HFF-Myc (cell line): ENCODE measurements around the gene CDC45.

ENCODE experiments used
- DNase-seq: peaks from one replicate; pipeline ENCODE4 v3.0.0-alpha.2; 2011; ENCODE audit warnings: low read depth; ENCODE audit errors: extremely low read depth
- H3K4me3 ChIP-seq: replicated peaks from 2 replicates; pipeline ENCODE4 v1.5.1; 2011; ENCODE audit warnings: low read depth, mild to moderate bottlenecking, control low read depth, low read length
- CTCF ChIP-seq: IDR thresholded peaks from 2 replicates; pipeline ENCODE4 v1.5.1; 2012; ENCODE audit warnings: mild to moderate bottlenecking, low read depth, low read length, control low read depth; ENCODE audit errors: missing control alignments

The CDC45 gene

DNA sequence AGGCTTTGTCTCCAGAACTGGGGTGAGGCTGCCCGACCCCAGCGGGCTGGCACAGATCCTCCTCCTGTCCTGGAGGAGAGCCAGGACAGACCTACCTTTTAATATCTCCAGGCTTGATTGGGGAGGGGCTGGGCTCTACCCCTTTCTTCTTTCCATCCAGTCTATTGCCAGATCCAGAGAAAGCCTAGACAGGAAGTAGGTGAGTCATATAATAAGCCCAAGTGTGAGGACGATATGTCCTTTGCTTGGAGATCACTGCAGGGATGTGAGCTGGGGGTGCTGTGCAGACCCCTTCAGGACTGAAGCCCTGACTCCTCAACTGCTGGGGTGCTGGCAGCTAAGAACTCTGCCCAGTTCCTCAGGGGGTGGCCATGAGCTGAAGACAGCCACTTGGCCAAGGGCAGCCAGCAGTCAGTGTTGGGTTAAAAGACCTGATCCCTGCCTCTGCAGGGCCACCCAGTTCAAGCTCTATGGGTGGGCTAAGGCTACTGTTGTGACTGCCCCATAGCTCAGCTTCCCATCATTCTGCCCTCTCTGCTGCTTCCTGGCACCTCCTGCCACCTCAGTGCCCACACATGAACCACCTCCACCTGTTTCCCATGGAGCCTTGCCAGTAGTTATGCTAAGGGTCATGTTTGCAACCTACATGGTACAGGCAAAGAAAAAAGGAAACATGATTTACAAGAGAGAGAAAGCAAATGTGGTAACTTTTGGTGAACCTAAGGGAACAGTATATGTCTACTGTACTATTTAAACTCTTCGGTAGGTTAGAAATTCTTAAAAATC lies 23.9 kb upstream of the CDC45 start:
- DNase-seq, result no peak
- no peak for TF ChIP-seq CTCF
- H3K4me3 ChIP-seq, result no peak overlapping the region

DNA sequence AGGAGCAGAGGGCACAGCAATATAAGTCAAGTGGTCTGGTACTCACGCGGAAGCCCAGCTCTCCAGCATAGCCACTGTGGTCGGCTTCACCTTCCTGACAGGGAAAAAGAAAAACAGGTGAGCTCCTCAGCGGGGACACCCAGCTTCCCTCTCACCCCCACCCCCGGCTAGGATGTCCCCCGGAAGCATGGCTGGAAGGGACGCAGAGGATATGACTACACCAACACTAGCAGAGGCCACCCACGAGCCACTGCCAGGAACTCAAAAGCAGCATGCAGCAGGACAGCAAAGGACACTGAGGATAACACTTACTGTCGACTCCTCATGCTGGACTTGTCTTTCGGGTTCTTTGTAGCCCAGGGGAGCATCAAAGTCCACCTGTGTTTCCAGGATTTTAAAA lies 23.2 kb upstream of the CDC45 start:
- no peak for DNase-seq
- no peak for TF ChIP-seq CTCF
- H3K4me3 ChIP-seq, result no peak overlapping the region

GRCh38 chr22:19457828-19458428 lies 21.8 kb upstream of the CDC45 start:
- DNase-seq, result no peak
- no peak for TF ChIP-seq CTCF
- H3K4me3 ChIP-seq, result no peak overlapping the region

DNA sequence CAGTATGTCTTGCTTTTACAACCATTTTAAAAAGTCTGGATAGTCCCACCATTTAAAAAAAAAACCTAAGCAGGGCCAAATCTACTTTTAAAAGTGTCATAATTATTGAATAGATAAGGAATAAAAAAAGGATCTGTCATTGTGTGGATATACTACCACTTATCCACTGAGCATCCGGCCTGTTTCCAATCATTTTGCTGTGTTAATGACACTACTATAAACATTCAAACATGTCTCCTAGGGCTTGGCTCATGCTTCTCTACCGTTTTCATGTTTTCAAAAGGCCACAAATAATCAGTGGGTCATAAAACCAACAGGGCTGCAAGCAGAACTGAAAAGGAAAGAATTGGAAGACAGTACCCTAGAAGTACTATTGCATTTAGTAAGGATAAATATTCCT lies 19.7 kb upstream of the CDC45 start:
- TF ChIP-seq CTCF, result no peak
- no peak overlapping the region for H3K4me3 ChIP-seq
- no peak for DNase-seq

- TF ChIP-seq CTCF, result no peak
- DNase-seq, result no peak
- no peak overlapping the region for H3K4me3 ChIP-seq
Measured at GRCh38 chr22:19461506-19461905, 18.2 kb upstream of the CDC45 start.

GRCh38 chr22:19463008-19463407 lies 16.7 kb upstream of the CDC45 start:
- no peak overlapping the region for H3K4me3 ChIP-seq
- no peak for TF ChIP-seq CTCF
- no peak for DNase-seq
